Right forelimb (tissue), 1 donor: ENCODE data around the gene CLMN.

ENCODE experiments used
- DNase-seq: peaks from one replicate; pipeline ENCODE4 v3.0.0-alpha.2; 2018

Gene CLMN

GRCh38 chr14:95258754-95259593 is 60.7 kb downstream of the CLMN start:
- DNase-seq: no peak

GRCh38 chr14:95258156-95258555 is 61.6 kb downstream of the CLMN start:
- no peak for DNase-seq

- no peak for DNase-seq
These were observed 62.2 kb downstream of the CLMN start for GRCh38 chr14:95257521-95257920.

GRCh38 chr14:95256776-95257060 is 63.0 kb downstream of the CLMN start:
- DNase-seq: no peak

- DNase-seq: no peak
These were observed 63.5 kb downstream of the CLMN start for GRCh38 chr14:95256002-95256775.

- DNase-seq: peak; percentile 41
These were observed 64.2 kb downstream of the CLMN start for GRCh38 chr14:95255487-95255886.

GRCh38 chr14:95255013-95255412 is 64.7 kb downstream of the CLMN start:
- DNase-seq: peak; percentile 3

GRCh38 chr14:95254288-95254687 is 65.4 kb downstream of the CLMN start:
- DNase-seq: peak; percentile 57

- DNase-seq: peak; percentile 21
These were observed 66.6 kb downstream of the CLMN start for GRCh38 chr14:95253039-95253630.

- DNase-seq: peak; percentile 37
These were observed 67.5 kb downstream of the CLMN start for GRCh38 chr14:95252219-95252618.

- peak; percentile 45 for DNase-seq
These were observed 68.8 kb downstream of the CLMN start for GRCh38 chr14:95250936-95251335.

- peak; percentile 36 for DNase-seq
These were observed 69.5 kb downstream of the CLMN start for GRCh38 chr14:95250140-95250769.

GRCh38 chr14:95248432-95248831 is 71.3 kb downstream of the CLMN start:
- DNase-seq: no peak

- DNase-seq: no peak
These were observed 72.8 kb downstream of the CLMN start for GRCh38 chr14:95246870-95247269.

GRCh38 chr14:95245334-95245733 is 74.4 kb downstream of the CLMN start:
- DNase-seq: no peak

- no peak for DNase-seq
These were observed 75.1 kb downstream of the CLMN start for GRCh38 chr14:95244587-95244986.

GRCh38 chr14:95242870-95243269 is 76.8 kb downstream of the CLMN start:
- no peak for DNase-seq

- DNase-seq: no peak
These were observed 78.6 kb downstream of the CLMN start for GRCh38 chr14:95240859-95241813.

- no peak for DNase-seq
These were observed 81.0 kb downstream of the CLMN start for GRCh38 chr14:95238487-95239298.

GRCh38 chr14:95237958-95238340 is 81.8 kb downstream of the CLMN start:
- peak; percentile 78 for DNase-seq
